Transverse colon (tissue), 4 donors: ENCODE results near the gene CDT1.

Experiments
- CTCF ChIP-seq, 5 experiments: fragments of 200-600 bp in 3 of 5; fragments of 450-650 bp in 2 of 5; sonication (generic) in 3 of 5; IDR thresholded peaks; 1 replicate in 2 of 5; 2 replicates in 3 of 5; pipeline ENCODE4 v1.5.1; 2016 to 2017; ENCODE audit warnings: antibody characterized with exemption in 5 of 5, inconsistent platforms in 3 of 5, mild to moderate bottlenecking in 2 of 5, moderate library complexity in 1 of 5
- EP300 ChIP-seq: sonication (generic); formaldehyde crosslinking; IDR thresholded peaks from one replicate; pipeline ENCODE4 v1.6.1; 2017; ENCODE audit warnings: antibody characterized with exemption, low read depth
- POLR2A ChIP-seq: fragments of 450-650 bp; IDR thresholded peaks from one replicate; pipeline ENCODE4 v1.6.1; 2016; ENCODE audit warnings: antibody characterized with exemption, mild to moderate bottlenecking, moderate library complexity
- POLR2AphosphoS5 ChIP-seq, 3 donors: sonication (generic); formaldehyde crosslinking; IDR thresholded peaks; one replicate each; pipeline ENCODE4 v1.6.1; 2016; ENCODE audit warnings: antibody characterized with exemption in 3 of 3

DNA sequence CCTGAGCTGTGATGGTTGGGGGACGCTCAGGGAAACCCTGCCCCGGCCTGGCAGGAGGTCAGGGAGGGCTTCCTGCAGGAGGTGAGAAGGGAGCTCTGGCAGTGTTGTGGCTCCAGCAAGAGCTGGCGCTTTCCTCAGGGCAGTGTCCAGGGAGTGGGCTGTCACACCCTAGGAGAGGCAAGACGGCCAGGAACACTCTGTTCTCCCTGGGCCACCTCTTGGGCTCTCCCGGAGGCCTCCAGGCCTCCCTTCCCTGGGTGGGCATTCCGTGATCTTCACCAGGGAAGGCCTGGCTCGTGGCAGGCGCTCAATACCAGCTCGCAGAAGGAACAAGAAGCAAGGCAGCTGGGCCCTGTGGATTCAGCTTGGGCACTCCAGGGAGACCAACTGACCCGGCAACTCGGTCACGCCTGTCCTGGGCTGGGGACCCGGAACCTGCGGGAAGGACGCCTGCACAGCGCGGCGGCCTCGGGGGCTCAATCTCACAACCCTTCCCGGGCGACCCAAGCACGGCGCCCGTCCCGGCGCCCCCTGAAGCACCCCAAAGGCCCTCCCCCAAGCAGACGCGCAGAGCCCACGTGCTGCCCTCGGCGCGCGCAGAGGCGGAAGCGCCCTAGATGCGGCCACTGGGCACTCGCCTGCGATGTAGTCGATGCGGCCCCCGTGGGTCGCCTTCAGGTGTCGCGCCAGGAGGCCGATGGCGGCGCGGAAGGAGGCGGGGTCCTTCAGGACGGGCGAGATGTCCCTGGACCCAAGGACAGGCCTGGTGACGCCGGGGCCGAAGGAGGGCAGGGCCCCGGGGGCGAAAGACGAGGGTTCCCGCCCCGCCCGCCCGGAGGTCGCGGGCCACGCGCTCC is 7.6 kb downstream of the CDT1 start:
- TF ChIP-seq POLR2AphosphoS5 (IDR thresholded peaks at IDR 0.05) (peak; percentile 67 to 94 (median 92)), EP300 (no peak), CTCF (IDR thresholded peaks at IDR 0.05) (peak in 1 of 5 experiments; percentile 7), POLR2A (peak; percentile 85)
